Glomerular visceral epithelial cell (primary cell): ENCODE results near the gene CLN6.
A peak's percentile ranks its signal among the peaks of the same experiment; 100 is the strongest.
"Not testable (repeated sequence)": the region's sequence is repeated elsewhere in the genome, so short reads cannot be mapped to it uniquely, and the experiment has no call there.

Experiments used
- DNase-seq: peaks from one replicate; pipeline ENCODE4 v3.0.0-alpha.2; 2016; ENCODE audit errors: extremely low spot score

Gene CLN6

DNA sequence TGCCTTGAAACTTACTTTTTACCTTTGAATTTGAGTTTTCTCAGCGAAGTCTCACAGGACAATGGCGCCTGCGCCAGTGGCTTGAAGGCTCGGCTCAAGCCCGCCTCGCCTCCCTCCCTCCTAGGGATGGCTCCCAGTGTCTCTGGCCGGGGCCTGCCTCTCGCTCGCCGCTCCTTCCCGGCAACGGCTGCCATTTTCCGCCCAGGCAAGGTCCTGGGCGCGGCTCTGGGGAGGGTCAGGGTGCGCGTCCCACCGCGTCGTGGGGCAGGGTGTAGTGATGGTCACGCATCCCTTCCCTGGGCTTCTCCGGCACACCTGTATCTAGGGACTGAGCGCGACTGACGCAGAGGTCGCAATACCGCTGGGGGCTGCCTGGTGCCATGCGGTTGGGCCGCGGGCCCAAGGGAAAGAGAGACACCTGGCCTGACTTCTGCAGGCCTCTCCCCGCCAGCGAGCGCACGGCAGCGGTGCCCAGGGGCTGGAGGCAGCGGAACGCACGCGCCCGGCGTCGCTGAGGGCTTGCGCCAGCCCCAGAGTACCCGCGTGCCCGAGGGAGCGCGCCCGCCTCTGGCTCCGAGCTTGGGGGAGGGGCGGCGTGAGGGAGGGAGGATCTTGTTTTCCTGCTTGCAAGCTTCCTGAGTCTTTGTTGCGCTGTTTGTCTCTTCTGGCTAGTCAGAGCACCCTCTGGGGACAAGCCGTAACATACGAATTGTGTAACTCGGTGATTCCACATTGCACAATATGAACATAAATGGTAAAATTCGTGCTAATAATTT is 27.3 kb upstream of the CLN6 start:
- peak; percentile 53 for DNase-seq

- peak; percentile 73 for DNase-seq
Observed at GRCh38 chr15:68252925-68253534, 23.5 kb upstream of the CLN6 start.

DNA sequence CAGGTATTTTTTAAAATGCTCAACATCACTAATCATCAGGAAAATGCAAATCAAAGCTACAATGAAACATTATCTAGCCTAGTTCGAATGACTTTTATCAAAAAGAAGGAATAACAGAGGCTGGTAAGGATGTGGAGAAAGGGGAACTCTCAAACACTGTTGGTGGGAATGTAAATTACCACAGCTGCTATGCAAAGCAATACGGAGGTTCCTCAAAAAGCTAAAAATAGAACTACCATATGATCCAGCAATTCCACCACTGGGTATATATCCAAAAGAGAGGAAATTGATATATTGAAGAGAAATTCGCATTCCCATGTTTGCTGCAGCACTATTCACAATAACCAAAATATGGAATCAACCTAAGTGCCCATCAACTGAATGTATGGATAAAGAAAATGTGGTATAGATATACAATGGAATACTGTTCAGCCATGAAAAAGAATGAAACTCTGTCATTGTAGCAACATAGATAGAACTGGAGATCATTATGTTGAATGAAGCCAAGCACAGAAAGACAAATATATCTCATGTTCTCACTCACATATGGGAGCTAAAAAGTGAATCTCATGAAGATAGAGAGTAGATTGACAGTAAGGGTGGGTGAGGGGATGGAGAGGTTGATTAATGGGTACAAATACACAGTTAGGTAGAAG is 19.7 kb upstream of the CLN6 start:
- DNase-seq: no peak

DNA sequence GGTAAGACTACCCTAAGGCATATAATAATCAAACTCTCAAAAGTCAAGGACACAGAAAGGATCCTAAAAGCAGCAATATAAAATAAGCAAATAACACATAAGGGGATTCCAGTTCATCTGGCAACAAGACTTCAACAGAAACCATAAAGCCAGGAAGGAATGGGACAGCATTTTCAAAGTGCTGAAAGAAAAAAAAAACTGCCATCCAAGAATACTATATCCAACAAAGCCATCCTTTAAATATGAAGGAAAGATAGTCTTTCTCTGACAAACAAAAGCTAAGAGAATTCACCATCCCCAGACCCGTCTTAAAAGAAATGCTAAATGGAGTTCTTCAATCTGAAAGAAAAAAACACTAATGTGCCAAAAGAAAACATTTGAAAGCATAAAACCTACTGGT is 14.7 kb upstream of the CLN6 start:
- no peak for DNase-seq

DNA sequence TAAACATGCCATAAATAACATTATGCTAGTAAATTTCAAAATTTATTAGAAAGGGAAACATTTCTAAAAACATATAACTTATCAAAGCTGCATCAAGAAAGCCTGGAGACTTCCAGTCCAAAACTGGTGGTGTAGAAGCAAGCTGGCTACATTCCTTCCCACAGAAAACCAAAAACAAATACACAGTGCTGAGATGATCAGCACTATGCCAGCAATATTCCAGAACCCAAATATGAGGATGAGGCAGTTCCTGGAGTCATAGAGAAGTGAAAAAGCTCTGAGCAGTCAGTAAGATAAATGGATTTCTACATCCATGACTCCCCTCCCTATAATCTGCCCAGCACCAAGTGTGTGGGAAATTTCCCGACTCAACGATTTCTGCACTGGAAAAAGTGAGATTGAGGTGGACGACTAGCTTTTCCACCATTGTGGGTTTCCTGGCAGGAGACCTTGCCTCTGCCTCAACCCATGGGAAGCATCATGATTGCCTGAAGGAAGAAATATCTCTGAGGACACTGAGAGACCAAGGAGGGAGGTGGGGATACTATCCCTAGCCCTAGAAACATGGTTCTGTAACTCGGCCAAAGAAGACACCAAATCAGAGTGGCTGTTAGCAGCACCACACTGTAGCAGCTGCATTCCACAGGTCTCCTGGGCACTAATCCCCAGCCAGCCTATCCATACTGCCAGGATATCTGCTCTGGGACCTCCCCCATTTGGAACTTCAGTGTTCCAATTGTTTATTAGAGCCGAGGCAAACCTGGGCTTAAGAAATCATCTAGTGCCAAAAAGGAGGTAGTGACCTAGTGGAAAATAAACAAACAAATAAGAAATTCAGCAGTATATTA is 11.8 kb upstream of the CLN6 start:
- DNase-seq: no peak

GRCh38 chr15:68239025-68239424 is 9.5 kb upstream of the CLN6 start:
- no peak for DNase-seq

GRCh38 chr15:68235022-68235421 is 5.5 kb upstream of the CLN6 start:
- no peak for DNase-seq

DNA sequence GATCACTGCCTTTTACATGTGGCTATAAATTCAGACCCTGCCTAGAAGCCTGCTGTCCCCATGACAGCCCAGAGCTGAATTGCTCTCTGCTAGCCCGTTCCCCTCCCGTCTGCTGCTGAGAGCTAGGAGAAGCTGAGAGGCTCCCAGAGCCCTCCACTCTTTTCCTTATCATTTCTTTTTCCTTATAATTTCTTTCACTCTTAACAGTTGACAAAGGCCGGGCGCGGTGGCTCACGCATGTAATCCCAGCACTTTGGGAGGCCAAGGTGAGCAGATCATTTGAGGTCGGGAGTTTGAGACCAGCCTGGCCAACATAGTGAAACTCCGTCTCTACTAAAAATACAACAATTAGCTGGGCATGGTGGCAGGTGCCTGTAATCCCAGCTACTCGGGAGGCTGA is 5.0 kb upstream of the CLN6 start:
- not testable (repeated sequence) for DNase-seq

- no peak for DNase-seq
Observed at GRCh38 chr15:68234060-68234459, 4.5 kb upstream of the CLN6 start.

GRCh38 chr15:68232937-68233336 is 3.4 kb upstream of the CLN6 start:
- DNase-seq: no peak

GRCh38 chr15:68232449-68232848 is 2.9 kb upstream of the CLN6 start:
- no peak for DNase-seq

DNA sequence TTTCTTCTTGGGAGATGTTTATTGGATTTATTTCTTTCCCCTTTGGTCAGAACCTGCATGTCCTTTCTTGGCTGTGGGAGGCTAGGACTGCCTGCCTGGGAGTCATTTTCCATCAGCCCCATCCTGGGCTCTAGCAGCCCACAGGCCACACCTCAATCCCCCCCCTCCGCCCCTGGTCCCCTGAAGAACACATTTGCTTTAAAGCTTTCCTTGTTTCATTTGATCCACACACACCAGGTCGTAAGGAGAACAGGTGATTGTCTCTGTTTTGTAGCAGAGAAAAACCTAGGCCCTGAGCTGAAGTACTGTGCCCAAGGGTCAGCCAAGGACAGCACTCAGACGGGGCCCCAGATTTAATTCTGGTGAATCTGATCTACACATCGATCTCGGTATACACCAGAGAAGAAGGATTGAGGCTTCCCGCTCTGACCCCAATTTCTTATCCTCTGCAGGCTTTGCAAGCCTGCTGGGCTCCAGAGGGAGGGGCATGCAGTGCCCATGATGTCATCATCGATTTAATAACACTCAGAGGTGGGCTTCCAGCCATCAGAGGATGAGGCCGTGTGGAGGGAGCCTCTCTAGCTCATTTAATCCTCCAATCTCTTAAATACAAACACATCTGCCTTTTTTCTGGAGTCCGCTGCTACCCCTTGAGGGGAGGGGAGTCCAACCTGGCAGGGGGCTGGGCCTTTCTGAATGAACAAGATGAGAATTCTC is 1.7 kb upstream of the CLN6 start:
- DNase-seq: no peak

GRCh38 chr15:68230157-68231100 is 901 bp upstream of the CLN6 start:
- DNase-seq: peak; percentile 26

- no peak for DNase-seq
Observed at GRCh38 chr15:68228971-68229385, 550 bp downstream of the CLN6 start.

GRCh38 chr15:68228143-68228970 is 1.2 kb downstream of the CLN6 start:
- DNase-seq: peak; percentile 27

DNA sequence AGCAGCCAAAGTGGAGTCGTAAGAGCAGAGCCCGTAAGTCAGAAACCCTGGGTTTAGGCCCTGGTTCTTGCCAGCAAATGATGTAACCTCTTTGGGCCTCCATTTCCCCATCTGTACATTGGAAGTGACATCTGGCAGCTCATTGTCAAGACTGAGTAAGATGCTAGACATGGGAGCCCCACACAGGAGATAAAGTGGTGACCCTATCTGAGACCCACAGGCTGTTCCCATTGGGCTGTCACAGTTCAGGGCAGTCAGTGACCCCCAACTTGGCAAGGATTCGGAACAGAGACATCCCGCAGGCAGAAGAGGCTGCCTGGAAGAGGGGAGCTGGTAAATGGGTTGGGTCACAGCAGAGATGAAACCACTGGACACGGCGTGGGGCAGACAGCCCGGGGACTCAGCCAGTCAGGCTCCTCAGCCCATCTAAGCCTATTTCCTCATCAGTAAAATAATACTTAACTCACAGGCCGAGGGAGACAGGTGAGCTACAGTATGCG is 1.8 kb downstream of the CLN6 start:
- no peak for DNase-seq

- not testable (repeated sequence) for DNase-seq
Observed at GRCh38 chr15:68225442-68225841, 4.1 kb downstream of the CLN6 start.

DNA sequence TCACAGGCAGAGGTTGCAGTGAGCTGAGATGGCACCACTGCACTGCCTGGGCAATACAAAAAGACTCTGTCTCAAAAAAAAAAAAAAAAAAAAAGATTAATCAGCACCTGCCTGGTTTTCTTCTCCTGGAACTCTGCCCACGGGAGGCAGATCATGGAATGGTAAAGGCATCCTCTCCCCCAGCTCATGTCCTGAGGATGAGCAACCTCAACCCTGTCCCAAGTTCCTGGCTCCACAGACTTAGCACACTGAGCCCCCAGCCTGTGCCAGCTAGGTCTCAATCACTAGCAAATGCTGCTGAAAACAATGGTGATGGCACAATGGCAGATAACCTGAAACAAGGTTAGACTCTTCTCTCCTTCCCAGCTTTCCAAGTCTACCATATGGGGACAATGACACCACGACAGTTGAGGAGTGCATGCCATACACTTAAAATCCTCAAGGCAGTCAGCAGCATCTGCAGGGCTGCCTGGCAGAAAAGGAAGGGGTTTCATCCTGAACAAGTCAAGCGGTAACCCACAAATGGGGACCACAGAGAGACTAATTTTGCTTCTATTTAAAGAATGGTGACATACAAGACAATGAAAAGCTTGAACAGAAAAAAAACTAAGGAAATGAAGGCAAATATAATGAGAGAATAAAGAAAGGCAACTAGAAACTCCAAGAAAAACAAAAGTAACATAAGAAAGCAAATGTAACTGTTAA is 4.8 kb downstream of the CLN6 start:
- DNase-seq: peak; percentile 22

- no peak for DNase-seq
Observed at GRCh38 chr15:68224108-68224507, 5.4 kb downstream of the CLN6 start.
